Endodermal cell (in vitro differentiated cells): ENCODE measurements around the gene ST8SIA1. TPM values are rescaled to one million over a fixed set of nuclear protein-coding genes. Genes with fewer than 3 reads are reported as not detected.

Source experiments
- DNase-seq: peaks from one replicate; pipeline ENCODE4 v3.0.0-alpha.2; 2017
- H3K27ac ChIP-seq: 2 replicates; pipeline ENCODE4 v1.5.1; 2013; ENCODE audit warnings: mild to moderate bottlenecking, low read depth, low read length, moderate library complexity
- H3K27me3 ChIP-seq: 2 replicates; pipeline ENCODE4 v1.6.1; 2013; ENCODE audit warnings: mild to moderate bottlenecking, low read length, moderate library complexity; ENCODE audit not compliant: insufficient read depth, control insufficient read depth, poor library complexity, severe bottlenecking
- H3K36me3 ChIP-seq: 2 replicates; pipeline ENCODE4 v1.7.0; 2013; ENCODE audit warnings: mild to moderate bottlenecking, low read length, moderate library complexity; ENCODE audit not compliant: control insufficient read depth, insufficient read depth
- H3K4me1 ChIP-seq: one replicate; pipeline ENCODE4 v1.7.0; 2013; ENCODE audit warnings: low read length; ENCODE audit not compliant: control insufficient read depth, insufficient read depth
- H3K4me3 ChIP-seq: 2 replicates; pipeline ENCODE4 v1.5.1; 2013; ENCODE audit warnings: mild to moderate bottlenecking, low read length, moderate library complexity
- H3K9ac ChIP-seq: 2 replicates; pipeline ENCODE4 v1.6.1; 2013; ENCODE audit warnings: mild to moderate bottlenecking, low read length, moderate library complexity; ENCODE audit not compliant: poor library complexity, severe bottlenecking; ENCODE audit errors: extremely low read depth
- H3K9me3 ChIP-seq: 2 replicates; pipeline ENCODE4 v1.6.1; 2013; ENCODE audit warnings: mild to moderate bottlenecking, low read length, moderate library complexity; ENCODE audit not compliant: control insufficient read depth
- H3K27ac Mint-ChIP-seq: 2 replicates; pipeline ENCODE4 v1.8.0; 2020; ENCODE audit warnings: mixed read lengths
- H3K27me3 Mint-ChIP-seq: 2 replicates; pipeline ENCODE4 v1.8.0; 2021; ENCODE audit warnings: mild to moderate bottlenecking, mixed read lengths; ENCODE audit not compliant: insufficient read depth
- H3K36me3 Mint-ChIP-seq: 2 replicates; pipeline ENCODE4 v1.8.0; 2020; ENCODE audit warnings: low read depth, mixed read lengths
- H3K4me1 Mint-ChIP-seq: 2 replicates; pipeline ENCODE4 v1.8.0; 2020; ENCODE audit warnings: mixed read lengths
- H3K4me3 Mint-ChIP-seq: 2 replicates; pipeline ENCODE4 v1.8.0; 2020; ENCODE audit warnings: mild to moderate bottlenecking, moderate library complexity, mixed read lengths
- H3K9me3 Mint-ChIP-seq: 2 replicates; pipeline ENCODE4 v1.8.0; 2020; ENCODE audit warnings: mild to moderate bottlenecking, mixed read lengths
- WGBS, 2 experiments: methylation state at CpG; one replicate each; pipeline versions ENCODE4 v1.1.5 to v1.1.7; 2013; ENCODE audit warnings: missing lambda C conversion rate in 2 of 2, mixed read lengths in 1 of 2; ENCODE audit not compliant: insufficient coverage in 1 of 2, insufficient read length in 1 of 2; 5-methylcytosine and 5-hydroxymethylcytosine counted together
- long read RNA-seq, 4 experiments: library from polyadenylated mRNA in 2 of 4; library from RNA in 1 of 4; library from capped mRNA in 1 of 4; stranded (forward) in 3 of 4; unstranded in 1 of 4; transcript quantifications; one replicate each; pipeline ENCODE4 v2.0.0, GENCODE V29; 2020 to 2021; ENCODE audit warnings: inconsistent platforms in 1 of 4
- polyA plus RNA-seq, 2 experiments: library from polyadenylated mRNA; stranded (reverse); fragments of 50-300 nt; gene quantifications; one replicate each; pipeline ENCODE4 v1.2.3, GENCODE V29; 2013
- total RNA-seq, 2 donors: library from RNA; stranded (reverse); fragmentation: NEBNext Ultra II Directional in 1 of 2; extraction: Animal tissue kit (Norgen Biotek cat#: 25700) in 1 of 2; gene quantifications; 2 replicates in 1 of 2; 3 replicates in 1 of 2; pipeline ENCODE4 v1.2.1, GENCODE V29; 2021
- TF ChIP-seq, protein P1 (sequence below): fragments of 200-600 bp; sonication (generic); conservative IDR thresholded peaks from 2 replicates; pipeline ENCODE4 v1.5.0; 2021; ENCODE audit warnings: antibody characterized with exemption, mild to moderate bottlenecking

The ST8SIA1 gene, protein sequence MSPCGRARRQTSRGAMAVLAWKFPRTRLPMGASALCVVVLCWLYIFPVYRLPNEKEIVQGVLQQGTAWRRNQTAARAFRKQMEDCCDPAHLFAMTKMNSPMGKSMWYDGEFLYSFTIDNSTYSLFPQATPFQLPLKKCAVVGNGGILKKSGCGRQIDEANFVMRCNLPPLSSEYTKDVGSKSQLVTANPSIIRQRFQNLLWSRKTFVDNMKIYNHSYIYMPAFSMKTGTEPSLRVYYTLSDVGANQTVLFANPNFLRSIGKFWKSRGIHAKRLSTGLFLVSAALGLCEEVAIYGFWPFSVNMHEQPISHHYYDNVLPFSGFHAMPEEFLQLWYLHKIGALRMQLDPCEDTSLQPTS
- 10 to 100 TPM; 11.2 to 13.3 TPM for total RNA-seq
- 36.6 TPM for polyA plus RNA-seq (2013, experiment 1 of 2)
- polyA plus RNA-seq (2013, experiment 2 of 2): 37.3 TPM
- long read RNA-seq, experiment 1, partial matches to known transcripts: 0 of 4 reads
- long read RNA-seq, experiment 1, other reads (novel, unspliced or antisense): 4 of 4 reads
- long read RNA-seq, experiment 2, full-length matches to known transcripts: 7 of 13 reads
- long read RNA-seq, experiment 2, partial matches to known transcripts: 1 of 13 reads
- long read RNA-seq, experiment 2, other reads (novel, unspliced or antisense): 5 of 13 reads
- long read RNA-seq, experiment 3, full-length matches to known transcripts: 9 of 15 reads
- long read RNA-seq, experiment 3, partial matches to known transcripts: 0 of 15 reads
- long read RNA-seq, experiment 3, other reads (novel, unspliced or antisense): 6 of 15 reads
- long read RNA-seq, experiment 4, full-length matches to known transcripts: 4 of 10 reads
- long read RNA-seq, experiment 4, partial matches to known transcripts: 1 of 10 reads
- long read RNA-seq, experiment 4, other reads (novel, unspliced or antisense): 5 of 10 reads

DNA sequence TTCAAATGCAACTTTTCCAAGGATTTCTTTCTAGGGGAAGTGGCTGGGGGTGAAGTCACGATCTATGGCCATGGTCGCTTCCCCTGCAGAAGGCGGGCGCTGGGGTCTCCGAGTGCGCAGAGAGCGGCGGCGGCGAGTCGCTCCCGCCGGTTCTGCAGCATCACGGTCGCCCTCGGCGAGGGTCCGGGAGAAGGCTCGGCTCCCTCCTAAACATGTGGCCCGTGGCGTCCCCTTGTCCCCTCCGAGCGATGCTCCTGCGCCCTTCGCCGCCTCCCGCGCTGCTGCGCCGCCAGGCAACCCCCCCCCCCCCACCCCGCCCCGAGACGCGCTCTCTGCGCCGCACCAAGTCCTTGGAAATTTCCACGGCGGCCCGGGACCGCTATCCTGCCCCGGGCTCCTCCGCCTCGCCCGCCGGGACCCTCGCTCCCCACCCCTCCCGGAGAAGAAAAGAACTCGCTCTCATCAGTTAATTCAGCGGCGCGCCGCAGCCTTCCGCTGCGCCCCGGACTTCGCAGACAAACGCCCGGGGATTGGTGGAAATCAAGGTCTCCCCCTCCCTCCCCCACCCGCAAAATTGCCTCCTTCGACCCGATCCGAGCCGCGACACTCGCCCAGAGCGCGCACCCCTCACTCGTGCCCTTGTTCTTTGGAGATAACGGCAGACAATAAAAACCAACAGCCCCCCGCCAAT is at the start of gene ST8SIA1:
Gene ST8SIA1, minus strand, starts transcription at position 298 of the 691 bp plus-strand sequence. CDS start 475 bp downstream, outside the sequence.
- H3K9me3 Mint-ChIP-seq: no peaks in the 10 kb centered on the region
- H3K4me1 Mint-ChIP-seq: peaks cover 21% of the 10 kb centered on the region
- H3K27ac Mint-ChIP-seq: peak within 1 kb of the TSS; percentile 55
- WGBS, 2 experiments: 0% methylated on average over 18 to 65 of the region's 70 CpGs
- Histone ChIP-seq H3K4me3 (peak within 1 kb of the TSS; percentile 90), H3K36me3 (peaks cover 18% of the 10 kb centered on the region), H3K9ac (peak within 1 kb of the TSS; percentile 11), H3K4me1 (peaks cover 6% of the 10 kb centered on the region), H3K9me3 (peaks cover 20% of the 10 kb centered on the region), H3K27me3 (peaks cover 10% of the 10 kb centered on the region), H3K27ac (peak within 1 kb of the TSS; percentile 81)
- peak; percentile 79 for DNase-seq
- peaks cover 45% of the 10 kb centered on the region for H3K27me3 Mint-ChIP-seq
- TF ChIP-seq, protein P1, sequence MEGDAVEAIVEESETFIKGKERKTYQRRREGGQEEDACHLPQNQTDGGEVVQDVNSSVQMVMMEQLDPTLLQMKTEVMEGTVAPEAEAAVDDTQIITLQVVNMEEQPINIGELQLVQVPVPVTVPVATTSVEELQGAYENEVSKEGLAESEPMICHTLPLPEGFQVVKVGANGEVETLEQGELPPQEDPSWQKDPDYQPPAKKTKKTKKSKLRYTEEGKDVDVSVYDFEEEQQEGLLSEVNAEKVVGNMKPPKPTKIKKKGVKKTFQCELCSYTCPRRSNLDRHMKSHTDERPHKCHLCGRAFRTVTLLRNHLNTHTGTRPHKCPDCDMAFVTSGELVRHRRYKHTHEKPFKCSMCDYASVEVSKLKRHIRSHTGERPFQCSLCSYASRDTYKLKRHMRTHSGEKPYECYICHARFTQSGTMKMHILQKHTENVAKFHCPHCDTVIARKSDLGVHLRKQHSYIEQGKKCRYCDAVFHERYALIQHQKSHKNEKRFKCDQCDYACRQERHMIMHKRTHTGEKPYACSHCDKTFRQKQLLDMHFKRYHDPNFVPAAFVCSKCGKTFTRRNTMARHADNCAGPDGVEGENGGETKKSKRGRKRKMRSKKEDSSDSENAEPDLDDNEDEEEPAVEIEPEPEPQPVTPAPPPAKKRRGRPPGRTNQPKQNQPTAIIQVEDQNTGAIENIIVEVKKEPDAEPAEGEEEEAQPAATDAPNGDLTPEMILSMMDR: no peak
- H3K36me3 Mint-ChIP-seq: no peaks in the 10 kb centered on the region
- H3K4me3 Mint-ChIP-seq: peak within 1 kb of the TSS; percentile 75

DNA sequence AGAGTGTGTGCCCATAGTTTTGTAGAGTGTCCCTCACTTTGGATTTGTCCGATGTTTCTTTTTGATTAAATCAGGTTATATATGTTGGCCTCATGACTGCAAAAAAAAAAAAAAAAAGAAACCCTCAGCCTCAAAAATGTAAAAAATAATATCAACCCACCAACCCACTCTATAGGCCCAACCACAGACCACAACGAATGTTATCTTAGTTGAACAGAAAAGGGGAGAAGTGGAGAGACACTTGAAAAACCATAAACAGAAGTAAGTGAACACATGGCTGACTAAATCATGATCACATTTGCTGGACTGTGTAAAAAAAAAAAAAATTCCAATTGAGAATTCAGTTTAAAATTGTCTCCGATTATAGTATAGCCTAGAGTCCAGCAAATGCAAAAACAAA is 45.5 kb upstream of the ST8SIA1 start:
- DNase-seq: no peak

More for the DNA sequence above, 45.5 kb upstream of the ST8SIA1 start:
- Histone ChIP-seq H3K36me3 (no peaks in the 10 kb centered on the region), H3K4me1 (no peaks in the 10 kb centered on the region), H3K9ac (no peak overlapping the region), H3K27me3 (no peaks in the 10 kb centered on the region), H3K27ac (no peak overlapping the region), H3K9me3 (peaks cover 17% of the 10 kb centered on the region), H3K4me3 (no peak overlapping the region)
- Mint-ChIP-seq H3K4me3 (no peak overlapping the region), H3K9me3 (peaks cover 14% of the 10 kb centered on the region), H3K27me3 (no peaks in the 10 kb centered on the region), H3K36me3 (no peaks in the 10 kb centered on the region), H3K27ac (no peak overlapping the region), H3K4me1 (peaks cover 5% of the 10 kb centered on the region)
- TF ChIP-seq, protein P1: no peak
- WGBS, 2 experiments: 93% methylated on average over 3 of the region's 3 CpGs; no CpG with 5 or more reads in 1 of the 2 experiments
